Measurements from ENCODE around the gene SH2D7.

SH2D7 gene

GRCh38 chr15:78129751-78130287 is 37.5 kb downstream of the SH2D7 start:
- no peak for DNase-seq (ENCODE audit: extremely low read depth, low read depth)
- no peak for TF ChIP-seq CTCF (IDR thresholded peaks at IDR 0.05; ENCODE audit: low read depth, low read length)

DNA sequence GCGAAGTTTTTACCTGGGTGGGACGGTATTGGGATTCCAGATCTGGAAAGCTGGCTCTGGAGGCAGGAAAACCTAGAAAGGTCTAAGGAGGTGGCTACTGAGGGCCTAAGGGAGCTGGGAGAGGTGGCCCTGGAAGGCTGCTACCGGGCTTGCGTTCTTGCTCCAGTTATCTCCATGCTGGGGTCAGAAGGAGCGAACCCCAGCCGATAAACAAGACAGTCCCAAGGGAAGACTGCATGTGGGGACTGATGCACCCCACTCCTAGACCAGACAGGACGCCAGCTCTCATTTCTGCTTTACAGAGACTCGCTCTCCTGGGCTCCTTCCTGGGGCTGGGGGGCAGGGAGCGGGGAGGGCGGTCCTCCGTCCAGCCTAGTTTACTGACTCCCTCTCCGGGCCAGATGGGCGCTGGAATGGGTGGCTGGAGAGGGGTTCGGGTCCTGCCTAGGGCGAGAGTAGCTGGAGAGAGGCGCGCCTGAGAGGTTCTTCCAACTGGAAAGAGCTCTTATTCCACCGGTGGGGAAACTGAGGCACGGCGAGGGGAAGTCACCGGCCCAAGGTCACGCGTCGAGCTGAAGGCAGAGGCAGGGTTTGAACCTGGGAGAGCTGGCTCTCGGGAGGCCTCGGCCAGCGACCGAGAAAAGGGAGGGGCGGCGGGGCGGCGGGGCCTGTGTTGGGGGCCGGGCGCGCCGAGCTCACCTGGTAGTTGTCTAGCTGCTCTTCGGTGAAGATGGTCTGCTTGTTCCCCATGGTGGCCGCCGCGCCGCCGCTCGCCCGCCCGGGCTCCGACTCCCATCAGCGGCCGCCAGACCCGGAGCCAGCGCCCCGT is 38.3 kb downstream of the SH2D7 start:
- no peak for TF ChIP-seq CTCF (IDR thresholded peaks at IDR 0.05; ENCODE audit: low read depth, low read length)
- DNase-seq (ENCODE audit: extremely low read depth, low read depth): no peak

GRCh38 chr15:78131295-78132061 is 39.1 kb downstream of the SH2D7 start, which contains the start of gene CIB2:
CIB2 (minus strand) TSS chr15:78131445; CDS start chr15:78131215, 230 bp downstream.
- peak; percentile 30 for TF ChIP-seq CTCF (IDR thresholded peaks at IDR 0.05; ENCODE audit: low read depth, low read length)
- DNase-seq (ENCODE audit: extremely low read depth, low read depth): peak; percentile 23

DNA sequence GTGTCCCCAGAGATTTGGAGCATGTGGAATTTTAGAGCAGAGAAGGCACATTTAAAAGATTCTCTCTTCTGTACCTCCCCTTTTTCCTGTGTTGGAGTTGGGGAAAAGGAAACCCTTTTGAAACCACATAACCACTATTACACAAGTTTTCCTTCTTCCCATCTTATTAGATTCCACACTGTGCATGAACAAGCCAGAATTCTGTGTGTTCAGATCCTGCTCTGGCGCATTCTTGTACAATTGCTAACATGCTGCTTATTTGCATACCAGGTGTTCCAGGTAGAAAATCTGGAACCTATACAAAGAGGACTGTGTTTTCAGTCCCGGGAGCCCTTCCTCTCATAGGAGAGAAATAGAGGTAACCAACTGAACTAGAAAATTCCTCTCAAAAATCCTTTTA is 41.4 kb downstream of the SH2D7 start:
- TF ChIP-seq CTCF (IDR thresholded peaks at IDR 0.05; ENCODE audit: low read depth, low read length): no peak
- DNase-seq (ENCODE audit: extremely low read depth, low read depth): no peak

DNA sequence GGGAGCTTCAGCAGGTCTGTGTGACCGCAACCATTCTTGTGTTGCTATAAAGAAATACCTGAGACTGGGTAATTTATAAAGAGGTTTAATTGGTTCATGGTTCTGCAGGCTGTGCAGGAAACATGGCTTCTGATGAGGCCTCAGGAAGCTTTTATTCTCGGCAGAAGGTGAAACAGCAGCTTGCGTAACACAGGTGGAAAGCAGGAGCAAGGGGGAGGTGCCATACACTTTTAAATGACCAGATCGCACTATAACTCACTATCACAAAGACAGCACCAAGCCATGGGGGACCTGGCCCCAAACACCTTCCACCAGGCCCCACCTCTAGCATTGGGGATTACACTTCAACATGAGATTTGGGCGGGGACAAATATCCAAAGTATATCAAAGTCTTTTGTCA is 47.2 kb downstream of the SH2D7 start:
- no peak for DNase-seq (ENCODE audit: extremely low read depth, low read depth)
- no peak for TF ChIP-seq CTCF (IDR thresholded peaks at IDR 0.05; ENCODE audit: low read depth, low read length)

- DNase-seq (ENCODE audit: extremely low read depth, low read depth): no peak
- TF ChIP-seq CTCF (IDR thresholded peaks at IDR 0.05; ENCODE audit: low read depth, low read length): no peak
Observed at GRCh38 chr15:78140292-78140691, 47.9 kb downstream of the SH2D7 start.

GRCh38 chr15:78142332-78142731 is 50.0 kb downstream of the SH2D7 start:
- TF ChIP-seq CTCF (IDR thresholded peaks at IDR 0.05; ENCODE audit: low read depth, low read length): no peak

More at GRCh38 chr15:78142332-78142731, 50.0 kb downstream of the SH2D7 start:
- DNase-seq (ENCODE audit: extremely low read depth, low read depth): no peak
